OCI-LY1 (cell line): ENCODE results near the gene CIBAR2.

Experiments used
- EZH2 ChIP-seq: fragments of 200-600 bp; sonication (generic), shearing (Covaris generic); IDR thresholded peaks from 2 replicates; pipeline ENCODE4 v1.8.0; 2017; ENCODE audit warnings: borderline replicate concordance, mixed run types, mild to moderate bottlenecking, antibody characterized with exemption, low read length, moderate library complexity, mixed read lengths
- TF ChIP-seq, protein P1 (sequence below): fragments of 200-600 bp; sonication (generic), shearing (Covaris generic); IDR thresholded peaks from 2 replicates; pipeline ENCODE4 v1.5.1; 2017; ENCODE audit warnings: mild to moderate bottlenecking, antibody characterized with exemption, low read length, moderate library complexity, mixed read lengths

- TF ChIP-seq, protein P1, sequence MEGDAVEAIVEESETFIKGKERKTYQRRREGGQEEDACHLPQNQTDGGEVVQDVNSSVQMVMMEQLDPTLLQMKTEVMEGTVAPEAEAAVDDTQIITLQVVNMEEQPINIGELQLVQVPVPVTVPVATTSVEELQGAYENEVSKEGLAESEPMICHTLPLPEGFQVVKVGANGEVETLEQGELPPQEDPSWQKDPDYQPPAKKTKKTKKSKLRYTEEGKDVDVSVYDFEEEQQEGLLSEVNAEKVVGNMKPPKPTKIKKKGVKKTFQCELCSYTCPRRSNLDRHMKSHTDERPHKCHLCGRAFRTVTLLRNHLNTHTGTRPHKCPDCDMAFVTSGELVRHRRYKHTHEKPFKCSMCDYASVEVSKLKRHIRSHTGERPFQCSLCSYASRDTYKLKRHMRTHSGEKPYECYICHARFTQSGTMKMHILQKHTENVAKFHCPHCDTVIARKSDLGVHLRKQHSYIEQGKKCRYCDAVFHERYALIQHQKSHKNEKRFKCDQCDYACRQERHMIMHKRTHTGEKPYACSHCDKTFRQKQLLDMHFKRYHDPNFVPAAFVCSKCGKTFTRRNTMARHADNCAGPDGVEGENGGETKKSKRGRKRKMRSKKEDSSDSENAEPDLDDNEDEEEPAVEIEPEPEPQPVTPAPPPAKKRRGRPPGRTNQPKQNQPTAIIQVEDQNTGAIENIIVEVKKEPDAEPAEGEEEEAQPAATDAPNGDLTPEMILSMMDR = no peak
- no peak for TF ChIP-seq EZH2
Measured at GRCh38 chr16:85126394-85126704, 14.1 kb upstream of the CIBAR2 start.
